Measurements from ENCODE around the gene PCF11. TPM values are rescaled to one million over a fixed set of nuclear protein-coding genes. Genes with fewer than 3 reads are reported as not detected.

The PCF11 gene
- total and polyA plus RNA-seq, 2 of the 13 experiments (the other 11 are each of a cell fraction or from before 2014, with no cell fraction given): 40.3 to 47.7 TPM

DNA sequence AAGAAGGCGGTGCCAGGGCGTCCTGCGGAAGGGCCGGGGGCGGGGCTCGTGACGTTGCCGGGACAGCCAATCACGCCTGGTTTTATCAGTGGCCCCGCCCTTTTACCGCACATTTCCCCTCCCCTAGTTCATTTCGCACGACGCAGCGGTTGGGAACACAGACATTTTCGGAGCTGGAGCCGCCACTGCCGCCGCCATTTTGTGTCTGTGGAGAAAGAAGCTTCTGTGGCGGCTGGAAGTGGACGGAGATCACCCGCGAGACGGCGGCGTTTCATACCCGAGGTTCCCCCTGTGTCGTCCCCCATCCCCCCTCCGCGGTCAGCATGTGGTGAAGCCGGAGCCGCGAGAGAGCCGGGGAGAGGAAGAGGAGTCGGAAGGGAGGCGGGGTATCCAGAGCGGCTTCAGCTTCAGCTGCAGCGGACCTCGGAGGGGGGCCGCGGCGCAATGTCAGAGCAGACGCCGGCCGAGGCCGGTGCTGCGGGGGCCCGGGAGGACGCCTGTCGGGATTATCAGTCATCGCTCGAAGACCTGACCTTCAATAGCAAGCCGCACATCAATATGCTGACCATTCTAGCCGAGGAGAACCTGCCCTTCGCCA lies at the start of gene PCF11 (continued):
- TF ChIP-seq, protein P1, sequence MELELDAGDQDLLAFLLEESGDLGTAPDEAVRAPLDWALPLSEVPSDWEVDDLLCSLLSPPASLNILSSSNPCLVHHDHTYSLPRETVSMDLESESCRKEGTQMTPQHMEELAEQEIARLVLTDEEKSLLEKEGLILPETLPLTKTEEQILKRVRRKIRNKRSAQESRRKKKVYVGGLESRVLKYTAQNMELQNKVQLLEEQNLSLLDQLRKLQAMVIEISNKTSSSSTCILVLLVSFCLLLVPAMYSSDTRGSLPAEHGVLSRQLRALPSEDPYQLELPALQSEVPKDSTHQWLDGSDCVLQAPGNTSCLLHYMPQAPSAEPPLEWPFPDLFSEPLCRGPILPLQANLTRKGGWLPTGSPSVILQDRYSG (CRISPR knock-in tag; IDR thresholded peaks at IDR 0.05): peak; percentile 81; the same call in 1 of the 2 replicates
- TF ChIP-seq ZBTB7A (CRISPR knock-in tag; IDR thresholded peaks at IDR 0.05) (no peak), SP4 (CRISPR knock-in tag; IDR thresholded peaks at IDR 0.05) (peak; percentile 94), ZNF335 (CRISPR knock-in tag; IDR thresholded peaks at IDR 0.05) (no peak), ZNF101 (CRISPR knock-in tag; IDR thresholded peaks at IDR 0.05; ENCODE audit: borderline replicate concordance, low read depth) (no peak), NFKBIZ (CRISPR knock-in tag; IDR thresholded peaks at IDR 0.05) (0 out of 2 replicates have a peak, but pooled peaks have one; percentile 55), TCF12 (IDR thresholded peaks at IDR 0.05) (no peak), TCF12 (CRISPR knock-in tag; IDR thresholded peaks at IDR 0.05) (no peak), RFX5 (IDR thresholded peaks at IDR 0.05; ENCODE audit: low read depth, low read length) (no peak), SIN3B (IDR thresholded peaks at IDR 0.05; ENCODE audit: low read length) (no peak), ZBTB1 (CRISPR knock-in tag; IDR thresholded peaks at IDR 0.05; ENCODE audit: borderline replicate concordance) (no peak), ZNF589 (CRISPR knock-in tag; conservative IDR thresholded peaks at IDR 0.05) (peak; percentile 46; the same call in 1 of the 2 replicates), CBFB (CRISPR knock-in tag; IDR thresholded peaks at IDR 0.05) (no peak; the same call in 1 of the 2 replicates), ARNT2 (CRISPR knock-in tag; IDR thresholded peaks at IDR 0.05; ENCODE audit: low read depth) (peak; percentile 39; the same call in 1 of the 2 replicates), PAX8 (CRISPR knock-in tag; IDR thresholded peaks at IDR 0.05; ENCODE audit: borderline replicate concordance) (no peak), KMT2B (CRISPR knock-in tag; IDR thresholded peaks at IDR 0.05) (peak; percentile 23; the same call in 1 of the 2 replicates), ZMYM3 (CRISPR knock-in tag; IDR thresholded peaks at IDR 0.05) (no peak), TSC22D2 (CRISPR knock-in tag; IDR thresholded peaks at IDR 0.05; ENCODE audit: borderline replicate concordance) (no peak), ZNF816 (CRISPR knock-in tag; IDR thresholded peaks at IDR 0.05; ENCODE audit: borderline replicate concordance) (peak; percentile 66), ZBTB7B (CRISPR knock-in tag; IDR thresholded peaks at IDR 0.05) (0 out of 2 replicates have a peak, but pooled peaks have one; percentile 28), WIZ (CRISPR knock-in tag; IDR thresholded peaks at IDR 0.05) (no peak), ZNF484 (CRISPR knock-in tag; IDR thresholded peaks at IDR 0.05; ENCODE audit: borderline replicate concordance, low read depth) (no peak), ZNF3 (CRISPR knock-in tag; IDR thresholded peaks at IDR 0.05) (no peak), ZFP36 (IDR thresholded peaks at IDR 0.05; ENCODE audit: borderline replicate concordance, low read depth, low read length, partially characterized antibody) (no peak), EP300 (IDR thresholded peaks at IDR 0.05; ENCODE audit: low read depth in 2 of 2, low read length in 2 of 2) (no peak), EP300 (CRISPR knock-in tag; IDR thresholded peaks at IDR 0.05; ENCODE audit: borderline replicate concordance) (no peak), ZNF569 (CRISPR knock-in tag; IDR thresholded peaks at IDR 0.05; ENCODE audit: borderline replicate concordance) (no peak), ATM (IDR thresholded peaks at IDR 0.05; ENCODE audit: borderline replicate concordance) (no peak), ZNF780A (CRISPR knock-in tag; IDR thresholded peaks at IDR 0.05) (no peak)
- TF ChIP-seq, protein P2, sequence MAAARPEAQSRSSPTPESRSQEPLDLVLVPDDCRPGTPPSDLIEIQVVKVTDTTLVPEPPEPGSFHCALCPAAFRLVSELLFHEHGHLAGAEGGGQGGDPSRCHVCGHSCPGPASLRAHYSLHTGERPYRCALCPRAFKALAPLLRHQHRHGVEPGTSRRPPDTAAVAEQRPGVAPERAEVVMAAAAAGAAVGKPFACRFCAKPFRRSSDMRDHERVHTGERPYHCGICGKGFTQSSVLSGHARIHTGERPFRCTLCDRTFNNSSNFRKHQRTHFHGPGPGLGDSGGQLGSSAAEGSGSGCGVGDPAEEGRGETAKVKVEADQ (CRISPR knock-in tag; IDR thresholded peaks at IDR 0.05; ENCODE audit: borderline replicate concordance): no peak
- TF ChIP-seq, protein P3, sequence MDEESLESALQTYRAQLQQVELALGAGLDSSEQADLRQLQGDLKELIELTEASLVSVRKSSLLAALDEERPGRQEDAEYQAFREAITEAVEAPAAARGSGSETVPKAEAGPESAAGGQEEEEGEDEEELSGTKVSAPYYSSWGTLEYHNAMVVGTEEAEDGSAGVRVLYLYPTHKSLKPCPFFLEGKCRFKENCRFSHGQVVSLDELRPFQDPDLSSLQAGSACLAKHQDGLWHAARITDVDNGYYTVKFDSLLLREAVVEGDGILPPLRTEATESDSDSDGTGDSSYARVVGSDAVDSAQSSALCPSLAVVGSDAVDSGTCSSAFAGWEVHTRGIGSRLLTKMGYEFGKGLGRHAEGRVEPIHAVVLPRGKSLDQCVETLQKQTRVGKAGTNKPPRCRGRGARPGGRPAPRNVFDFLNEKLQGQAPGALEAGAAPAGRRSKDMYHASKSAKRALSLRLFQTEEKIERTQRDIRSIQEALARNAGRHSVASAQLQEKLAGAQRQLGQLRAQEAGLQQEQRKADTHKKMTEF (CRISPR knock-in tag; IDR thresholded peaks at IDR 0.05): peak; percentile 79
